Measurements from ENCODE around the gene GNB2. TPM values are rescaled to one million over a fixed set of nuclear protein-coding genes. Genes with fewer than 3 reads are reported as not detected.

The GNB2 gene
- total and polyA plus RNA-seq, 2 of the 8 experiments (the other 6 are each of a cell fraction or from before 2014, with no cell fraction given): 157 to 260 TPM

GRCh38 chr7:100694098-100694745 lies 20.7 kb downstream of the GNB2 start, which contains the start of gene GIGYF1:
Gene GIGYF1 (minus strand): TSS chr7:100694250. CDS start chr7:100688238, 6,012 bp downstream.
- Histone ChIP-seq H3K27ac (ENCODE audit: low read depth, low read length) (peak within 1 kb of the TSS; percentile 85), H2BK120ac (replicated peaks; ENCODE audit: low read depth, low read length) (peak within 1 kb of the TSS; percentile 66), H3K9me3 (ENCODE audit: insufficient read depth in 2 of 2, low read depth in 1 of 2, low read length in 1 of 2) (no peaks in the 10 kb centered on the region), H3K56ac (replicated peaks; ENCODE audit: insufficient read length, low read depth, low read length) (peak within 1 kb of the TSS; percentile 28), H3K18ac (ENCODE audit: extremely low read depth, low read length) (peak within 1 kb of the TSS; percentile 87), H4K20me1 (replicated peaks in 1 of 2; ENCODE audit: control insufficient read depth in 1 of 2, insufficient read depth in 2 of 2, low read length in 2 of 2) (peaks cover 20 to 25% of the 10 kb centered on the region in 2 experiments), H3K23ac (ENCODE audit: insufficient read length) (no peak within 1 kb of the TSS), H4K91ac (replicated peaks; ENCODE audit: insufficient read length, low read length) (peak within 1 kb of the TSS; percentile 76), H2BK5ac (ENCODE audit: low read depth, low read length) (peak within 1 kb of the TSS; percentile 83), H3K36me3 (ENCODE audit: control insufficient read depth in 2 of 4, insufficient read depth in 4 of 4, low read length in 3 of 4) (peaks cover 0 to 4% (median 0%) of the 10 kb centered on the region in 4 experiments; a peak in 2 of 8 replicates), H2BK15ac (ENCODE audit: low read length) (peak within 1 kb of the TSS; percentile 19; the same call in 1 of the 2 replicates), H3K4me3 (ENCODE audit: extremely low read depth in 1 of 4, insufficient read depth in 2 of 4, low read depth in 3 of 4, low read length in 4 of 4) (peak within 1 kb of the TSS; percentile 82 to 95 (median 90)), H3K23me2 (ENCODE audit: low read depth, low read length) (peaks cover 15% of the 10 kb centered on the region), H4K8ac (ENCODE audit: extremely low read depth, insufficient read depth, low read length) (peak within 1 kb of the TSS; percentile 81), H2AFZ (ENCODE audit: low read length) (no peak within 1 kb of the TSS), H3K14ac (ENCODE audit: insufficient read length) (no peak within 1 kb of the TSS), H3K4ac (replicated peaks; ENCODE audit: insufficient read length, low read depth, low read length) (peak within 1 kb of the TSS; percentile 49), H3K4me1 (replicated peaks in 1 of 4; ENCODE audit: control insufficient read depth in 3 of 4, insufficient read depth in 4 of 4, low read length in 3 of 4) (peaks cover 6 to 20% (median 12%) of the 10 kb centered on the region in 4 experiments), H3K79me2 (ENCODE audit: control insufficient read depth in 1 of 2, insufficient read depth in 2 of 2, low read length in 2 of 2) (peaks cover 19 to 44% of the 10 kb centered on the region in 2 experiments), H3K9ac (replicated peaks in 1 of 4; ENCODE audit: extremely low read depth in 1 of 4, low read depth in 3 of 4, low read length in 3 of 4) (peak within 1 kb of the TSS; percentile 83 to 98 (median 90)), H4K5ac (ENCODE audit: insufficient read length, low read depth, low read length) (peak within 1 kb of the TSS; percentile 38), H2AK5ac (ENCODE audit: low read depth, low read length) (peak within 1 kb of the TSS; percentile 98), H3K27me3 (replicated peaks in 1 of 4; ENCODE audit: control insufficient read depth in 3 of 4, extremely low read depth in 1 of 4, insufficient read depth in 3 of 4, low read length in 3 of 4) (no peaks in the 10 kb centered on the region), H2BK12ac (ENCODE audit: low read depth, low read length) (peak within 1 kb of the TSS; percentile 45), H3K4me2 (ENCODE audit: insufficient read depth in 1 of 2, low read depth in 2 of 2, low read length in 2 of 2) (peak within 1 kb of the TSS; percentile 83 to 88), H2BK20ac (ENCODE audit: low read length) (peak within 1 kb of the TSS; percentile 98; the same call in 1 of the 2 replicates), H3K79me1 (ENCODE audit: low read depth, low read length) (peaks cover 6% of the 10 kb centered on the region)
- ChIA-PET POLR2A (ENCODE audit: partially characterized antibody) (interaction anchor here (1.0 to 14.3 kb wide), 7 partner anchors 11 to 89 kb away, joined by 3 to 257 read pairs (median 5); partner anchors contain the start of genes EPO, MOSPD3 and POP7), CTCF (ENCODE audit: partially characterized antibody) (interaction anchor here (0.6 to 20.7 kb wide), 6 partner anchors 14 to 91 kb away, joined by 3 to 254 read pairs (median 52); partner anchors contain the start of genes MOSPD3, PCOLCE and POP7)
- FAIRE-seq (no peak), DNase-seq (ENCODE audit: low read depth in 1 of 2, low spot score in 2 of 2) (peak in 1 of 2 experiments; percentile 77)
- 0% methylated on average over 1 of the region's 102 CpGs; no CpG with 5 or more reads in 1 of the 2 experiments for WGBS, 2 experiments (ENCODE audit: extremely low coverage in 1 of 2, insufficient coverage in 1 of 2, insufficient read length in 1 of 2, insufficient replicate concordance in 2 of 2, low coverage in 1 of 2, low lambda C conversion rate in 2 of 2, missing lambda C conversion rate in 1 of 2)
- TF ChIP-seq CHD1 (IDR thresholded peaks at IDR 0.05; ENCODE audit: low read depth, low read length) (no peak), EGR1 (IDR thresholded peaks at IDR 0.05; ENCODE audit: borderline replicate concordance, low read depth, low read length) (no peak), TEAD4 (IDR thresholded peaks at IDR 0.05; ENCODE audit: low read depth, low read length) (no peak), POU5F1 (IDR thresholded peaks at IDR 0.05; ENCODE audit: low read depth, low read length) (no peak), KDM5A (IDR thresholded peaks at IDR 0.05; ENCODE audit: low read length) (no peak), MAX (IDR thresholded peaks at IDR 0.05) (peak; percentile 87), EP300 (IDR thresholded peaks at IDR 0.05; ENCODE audit: borderline replicate concordance in 1 of 2, low read depth in 2 of 2, low read length in 2 of 2) (peak in 1 of 2 experiments; percentile 47; a peak in 1 of 3 replicates), YY1 (IDR thresholded peaks at IDR 0.05; ENCODE audit: low read depth, low read length) (peak; percentile 82; the same call in 1 of the 2 replicates)
- TF ChIP-seq, protein P1, sequence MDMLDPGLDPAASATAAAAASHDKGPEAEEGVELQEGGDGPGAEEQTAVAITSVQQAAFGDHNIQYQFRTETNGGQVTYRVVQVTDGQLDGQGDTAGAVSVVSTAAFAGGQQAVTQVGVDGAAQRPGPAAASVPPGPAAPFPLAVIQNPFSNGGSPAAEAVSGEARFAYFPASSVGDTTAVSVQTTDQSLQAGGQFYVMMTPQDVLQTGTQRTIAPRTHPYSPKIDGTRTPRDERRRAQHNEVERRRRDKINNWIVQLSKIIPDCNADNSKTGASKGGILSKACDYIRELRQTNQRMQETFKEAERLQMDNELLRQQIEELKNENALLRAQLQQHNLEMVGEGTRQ (IDR thresholded peaks at IDR 0.05; ENCODE audit: low read length): peak; percentile 86
- TF ChIP-seq, protein P2, sequence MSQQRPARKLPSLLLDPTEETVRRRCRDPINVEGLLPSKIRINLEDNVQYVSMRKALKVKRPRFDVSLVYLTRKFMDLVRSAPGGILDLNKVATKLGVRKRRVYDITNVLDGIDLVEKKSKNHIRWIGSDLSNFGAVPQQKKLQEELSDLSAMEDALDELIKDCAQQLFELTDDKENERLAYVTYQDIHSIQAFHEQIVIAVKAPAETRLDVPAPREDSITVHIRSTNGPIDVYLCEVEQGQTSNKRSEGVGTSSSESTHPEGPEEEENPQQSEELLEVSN (IDR thresholded peaks at IDR 0.05): peak; percentile 93
